ENCODE results near the gene PMM1.

The PMM1 gene

DNA sequence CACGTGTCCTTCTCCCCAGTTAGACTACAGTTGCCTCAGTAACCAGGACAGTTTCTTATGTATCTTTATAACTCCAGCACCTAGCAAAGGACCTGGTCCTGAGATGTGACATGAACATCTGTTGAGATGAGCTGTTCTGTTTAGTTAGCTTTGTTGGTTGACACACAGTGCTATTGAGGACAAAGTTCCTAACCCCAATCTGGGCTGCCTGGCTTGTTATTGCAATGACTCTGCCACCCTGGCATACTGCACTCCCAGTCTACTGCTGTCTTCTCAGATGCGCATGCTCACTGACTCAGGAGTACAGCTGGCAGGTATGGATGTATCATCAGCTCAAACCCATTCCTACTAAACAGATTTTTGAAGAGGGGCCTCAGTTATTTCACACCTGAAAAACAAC lies 23.8 kb upstream of the PMM1 start:
- no peak for TF ChIP-seq CTCF (IDR thresholded peaks at IDR 0.05)
- no peaks in the 10 kb centered on the region for H3K27me3 ChIP-seq

DNA sequence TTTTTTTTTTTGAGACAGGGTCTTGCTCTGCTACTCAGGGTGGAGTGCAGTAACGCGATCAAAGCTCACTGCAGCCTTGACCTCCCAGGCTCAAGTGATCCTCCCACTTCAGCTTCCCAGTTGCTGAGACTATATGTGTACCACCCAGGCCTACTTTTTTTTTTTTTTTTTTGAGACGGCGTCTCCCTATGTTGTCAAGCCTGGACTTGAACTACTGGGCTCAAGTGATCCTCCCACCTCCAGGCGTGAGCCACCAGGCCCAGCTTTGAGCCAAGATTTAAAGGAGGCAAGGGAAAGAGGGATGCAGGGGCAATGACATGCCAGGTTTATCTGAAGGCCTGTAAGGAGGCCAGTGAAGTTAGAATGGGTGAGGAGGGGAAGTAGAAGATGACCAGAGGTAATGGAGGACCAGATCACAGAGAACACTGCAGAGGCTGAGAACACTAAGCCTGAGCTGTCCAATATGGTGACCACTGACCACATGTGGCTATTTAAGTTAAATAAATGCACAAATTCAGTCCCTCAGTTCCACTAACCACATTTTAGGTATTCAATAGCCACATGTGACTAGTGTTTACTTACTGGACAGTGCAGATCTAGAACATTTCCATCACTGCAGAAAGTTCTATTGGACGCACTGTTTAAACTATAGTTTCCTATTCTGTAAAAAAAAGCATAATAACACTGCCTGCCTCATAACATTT lies 23.1 kb upstream of the PMM1 start:
- no peak for TF ChIP-seq CTCF (IDR thresholded peaks at IDR 0.05)
- H3K36me3 ChIP-seq: peaks cover under 1% of the 10 kb centered on the region
- no peak overlapping the region for H3K4me3 ChIP-seq (ENCODE audit: low read depth in 1 of 2, low read length in 1 of 2)
- no peaks in the 10 kb centered on the region for H3K4me1 ChIP-seq (ENCODE audit: control insufficient read depth in 1 of 2, insufficient read depth in 1 of 2, low read depth in 1 of 2, low read length in 1 of 2)
- H3K9me3 ChIP-seq: no peaks in the 10 kb centered on the region
- no peaks in the 10 kb centered on the region for H3K27me3 ChIP-seq
- no peak overlapping the region for H3K27ac ChIP-seq

More for the DNA sequence above, 23.8 kb upstream of the PMM1 start:
- no peak overlapping the region for H3K4me3 ChIP-seq (ENCODE audit: low read depth in 1 of 2, low read length in 1 of 2)
- H3K27ac ChIP-seq: no peak overlapping the region
- peaks cover 1 to 3% of the 10 kb centered on the region in 2 experiments for H3K4me1 ChIP-seq (ENCODE audit: control insufficient read depth in 1 of 2, insufficient read depth in 1 of 2, low read depth in 1 of 2, low read length in 1 of 2)
- no peaks in the 10 kb centered on the region for H3K9me3 ChIP-seq
- no peaks in the 10 kb centered on the region for H3K36me3 ChIP-seq

GRCh38 chr22:41608386-41608785 lies 18.7 kb upstream of the PMM1 start:
- no peaks in the 10 kb centered on the region for H3K9me3 ChIP-seq
- TF ChIP-seq CTCF (IDR thresholded peaks at IDR 0.05): no peak
- no peaks in the 10 kb centered on the region for H3K27me3 ChIP-seq
- H3K36me3 ChIP-seq: peaks cover 39% of the 10 kb centered on the region
- H3K27ac ChIP-seq: no peak overlapping the region
- H3K4me3 ChIP-seq (ENCODE audit: low read depth in 1 of 2, low read length in 1 of 2): no peak overlapping the region
- H3K4me1 ChIP-seq (ENCODE audit: control insufficient read depth in 1 of 2, insufficient read depth in 1 of 2, low read depth in 1 of 2, low read length in 1 of 2): no peaks in the 10 kb centered on the region

DNA sequence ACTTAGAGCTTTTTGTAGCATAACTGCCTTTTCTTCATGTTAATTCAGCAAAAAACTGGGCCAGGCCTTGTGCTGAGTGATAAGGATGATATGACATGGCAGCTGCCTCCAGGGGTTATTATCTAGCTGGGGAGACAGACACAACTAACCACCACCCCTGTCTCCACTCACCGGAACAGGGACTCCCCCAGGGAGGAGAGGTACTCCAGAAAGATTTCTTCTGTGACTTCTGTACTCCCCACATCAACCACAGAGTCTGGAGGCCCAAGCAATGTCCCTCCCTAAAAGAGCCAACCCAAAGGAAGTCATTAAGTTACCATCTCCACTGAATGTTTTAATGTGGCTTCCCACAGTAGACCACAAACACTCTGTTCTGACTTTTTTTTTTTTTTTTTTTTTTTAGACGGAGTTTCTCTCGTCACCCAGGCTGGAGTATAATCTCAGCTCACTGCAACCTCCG lies 14.3 kb upstream of the PMM1 start:
- Histone ChIP-seq H3K36me3 (peaks cover 81% of the 10 kb centered on the region), H3K4me1 (ENCODE audit: control insufficient read depth in 1 of 2, insufficient read depth in 1 of 2, low read depth in 1 of 2, low read length in 1 of 2) (no peaks in the 10 kb centered on the region), H3K4me3 (ENCODE audit: low read depth in 1 of 2, low read length in 1 of 2) (no peak overlapping the region), H3K27me3 (no peaks in the 10 kb centered on the region), H3K9me3 (no peaks in the 10 kb centered on the region), H3K27ac (no peak overlapping the region)
- TF ChIP-seq CTCF (IDR thresholded peaks at IDR 0.05): no peak

GRCh38 chr22:41600976-41601375 lies 11.3 kb upstream of the PMM1 start:
- Histone ChIP-seq H3K9me3 (no peaks in the 10 kb centered on the region), H3K36me3 (peaks cover 67% of the 10 kb centered on the region), H3K27me3 (no peaks in the 10 kb centered on the region), H3K4me3 (ENCODE audit: low read depth in 1 of 2, low read length in 1 of 2) (no peak overlapping the region), H3K27ac (no peak overlapping the region), H3K4me1 (ENCODE audit: control insufficient read depth in 1 of 2, insufficient read depth in 1 of 2, low read depth in 1 of 2, low read length in 1 of 2) (no peaks in the 10 kb centered on the region)
- TF ChIP-seq CTCF (IDR thresholded peaks at IDR 0.05): no peak
